ENCODE measurements around the gene COL1A1. TPM values are rescaled to one million over a fixed set of nuclear protein-coding genes. Genes with fewer than 3 reads are reported as not detected.

The COL1A1 gene
- total and polyA plus RNA-seq, 2 of the 13 experiments (the other 11 are each of a cell fraction or from before 2014, with no cell fraction given): 0.05 TPM; not detected in 1

DNA sequence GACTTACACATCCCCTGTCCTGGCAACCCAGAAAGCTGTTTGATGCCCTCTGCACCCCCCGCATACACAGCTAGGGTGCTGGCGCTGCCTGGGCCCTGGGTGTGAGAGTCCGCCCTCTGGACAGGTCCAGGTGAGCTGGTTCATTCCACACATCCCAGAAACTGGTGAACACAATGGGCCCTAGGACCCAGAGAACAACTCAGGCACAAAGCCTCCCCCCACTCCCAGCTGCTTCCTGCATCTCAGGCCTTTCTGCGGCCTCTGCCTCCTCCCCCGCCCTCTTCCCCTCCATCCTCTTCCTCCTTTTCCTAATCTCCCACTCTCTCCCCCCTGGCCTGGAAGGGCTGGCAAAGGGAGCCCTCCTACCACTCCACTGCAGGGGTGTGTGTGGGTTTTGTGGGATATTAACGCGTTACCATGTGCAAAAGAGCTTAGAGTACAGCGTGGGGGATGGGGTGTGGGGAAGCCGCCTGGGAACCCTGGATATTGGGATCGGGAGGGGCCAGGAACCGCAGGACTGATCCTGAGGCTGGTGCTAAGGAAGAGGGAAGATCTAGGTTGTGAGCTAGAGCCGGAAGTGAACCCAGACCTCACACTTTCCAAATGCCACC is 49.4 kb downstream of the COL1A1 start (continued):
- TF ChIP-seq PRMT3 (CRISPR knock-in tag; IDR thresholded peaks at IDR 0.05; ENCODE audit: borderline replicate concordance, low read depth) (no peak), ZEB1 (IDR thresholded peaks at IDR 0.05; ENCODE audit: insufficient replicate concordance, low read depth) (peak; percentile 61), IKZF1 (IDR thresholded peaks at IDR 0.05) (no peak), ZNF782 (CRISPR knock-in tag; IDR thresholded peaks at IDR 0.05; ENCODE audit: borderline replicate concordance) (no peak), BHLHE40 (IDR thresholded peaks at IDR 0.05; ENCODE audit: low read length) (no peak), ZNF232 (CRISPR knock-in tag; IDR thresholded peaks at IDR 0.05; ENCODE audit: borderline replicate concordance) (no peak), ZNF724P (CRISPR knock-in tag; IDR thresholded peaks at IDR 0.05; ENCODE audit: borderline replicate concordance) (no peak), ZNF564 (CRISPR knock-in tag; IDR thresholded peaks at IDR 0.05) (no peak), BCL6 (CRISPR knock-in tag; IDR thresholded peaks at IDR 0.05) (peak; percentile 52), RCOR2 (CRISPR knock-in tag; IDR thresholded peaks at IDR 0.05) (peak; percentile 72), ZNF354B (CRISPR knock-in tag; IDR thresholded peaks at IDR 0.05) (no peak), ZNF83 (CRISPR knock-in tag; IDR thresholded peaks at IDR 0.05; ENCODE audit: borderline replicate concordance) (peak; percentile 63; the same call in 1 of the 2 replicates), FOXA3 (CRISPR knock-in tag; IDR thresholded peaks at IDR 0.05) (peak; percentile 37; the same call in 1 of the 2 replicates)
- TF ChIP-seq, protein P1, sequence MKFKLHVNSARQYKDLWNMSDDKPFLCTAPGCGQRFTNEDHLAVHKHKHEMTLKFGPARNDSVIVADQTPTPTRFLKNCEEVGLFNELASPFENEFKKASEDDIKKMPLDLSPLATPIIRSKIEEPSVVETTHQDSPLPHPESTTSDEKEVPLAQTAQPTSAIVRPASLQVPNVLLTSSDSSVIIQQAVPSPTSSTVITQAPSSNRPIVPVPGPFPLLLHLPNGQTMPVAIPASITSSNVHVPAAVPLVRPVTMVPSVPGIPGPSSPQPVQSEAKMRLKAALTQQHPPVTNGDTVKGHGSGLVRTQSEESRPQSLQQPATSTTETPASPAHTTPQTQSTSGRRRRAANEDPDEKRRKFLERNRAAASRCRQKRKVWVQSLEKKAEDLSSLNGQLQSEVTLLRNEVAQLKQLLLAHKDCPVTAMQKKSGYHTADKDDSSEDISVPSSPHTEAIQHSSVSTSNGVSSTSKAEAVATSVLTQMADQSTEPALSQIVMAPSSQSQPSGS (CRISPR knock-in tag; IDR thresholded peaks at IDR 0.05): no peak
- TF ChIP-seq, protein P2, sequence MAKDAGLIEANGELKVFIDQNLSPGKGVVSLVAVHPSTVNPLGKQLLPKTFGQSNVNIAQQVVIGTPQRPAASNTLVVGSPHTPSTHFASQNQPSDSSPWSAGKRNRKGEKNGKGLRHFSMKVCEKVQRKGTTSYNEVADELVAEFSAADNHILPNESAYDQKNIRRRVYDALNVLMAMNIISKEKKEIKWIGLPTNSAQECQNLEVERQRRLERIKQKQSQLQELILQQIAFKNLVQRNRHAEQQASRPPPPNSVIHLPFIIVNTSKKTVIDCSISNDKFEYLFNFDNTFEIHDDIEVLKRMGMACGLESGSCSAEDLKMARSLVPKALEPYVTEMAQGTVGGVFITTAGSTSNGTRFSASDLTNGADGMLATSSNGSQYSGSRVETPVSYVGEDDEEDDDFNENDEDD (CRISPR knock-in tag; IDR thresholded peaks at IDR 0.05; ENCODE audit: borderline replicate concordance): peak; percentile 54; the same call in 1 of the 2 replicates
- TF ChIP-seq, protein P3, sequence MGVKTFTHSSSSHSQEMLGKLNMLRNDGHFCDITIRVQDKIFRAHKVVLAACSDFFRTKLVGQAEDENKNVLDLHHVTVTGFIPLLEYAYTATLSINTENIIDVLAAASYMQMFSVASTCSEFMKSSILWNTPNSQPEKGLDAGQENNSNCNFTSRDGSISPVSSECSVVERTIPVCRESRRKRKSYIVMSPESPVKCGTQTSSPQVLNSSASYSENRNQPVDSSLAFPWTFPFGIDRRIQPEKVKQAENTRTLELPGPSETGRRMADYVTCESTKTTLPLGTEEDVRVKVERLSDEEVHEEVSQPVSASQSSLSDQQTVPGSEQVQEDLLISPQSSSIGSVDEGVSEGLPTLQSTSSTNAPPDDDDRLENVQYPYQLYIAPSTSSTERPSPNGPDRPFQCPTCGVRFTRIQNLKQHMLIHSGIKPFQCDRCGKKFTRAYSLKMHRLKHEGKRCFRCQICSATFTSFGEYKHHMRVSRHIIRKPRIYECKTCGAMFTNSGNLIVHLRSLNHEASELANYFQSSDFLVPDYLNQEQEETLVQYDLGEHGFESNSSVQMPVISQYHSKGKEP (CRISPR knock-in tag; IDR thresholded peaks at IDR 0.05): no peak
- TF ChIP-seq, protein P4, sequence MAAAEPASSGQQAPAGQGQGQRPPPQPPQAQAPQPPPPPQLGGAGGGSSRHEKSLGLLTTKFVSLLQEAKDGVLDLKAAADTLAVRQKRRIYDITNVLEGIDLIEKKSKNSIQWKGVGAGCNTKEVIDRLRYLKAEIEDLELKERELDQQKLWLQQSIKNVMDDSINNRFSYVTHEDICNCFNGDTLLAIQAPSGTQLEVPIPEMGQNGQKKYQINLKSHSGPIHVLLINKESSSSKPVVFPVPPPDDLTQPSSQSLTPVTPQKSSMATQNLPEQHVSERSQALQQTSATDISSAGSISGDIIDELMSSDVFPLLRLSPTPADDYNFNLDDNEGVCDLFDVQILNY (CRISPR knock-in tag; conservative IDR thresholded peaks at IDR 0.05): no peak
- TF ChIP-seq, protein P5, sequence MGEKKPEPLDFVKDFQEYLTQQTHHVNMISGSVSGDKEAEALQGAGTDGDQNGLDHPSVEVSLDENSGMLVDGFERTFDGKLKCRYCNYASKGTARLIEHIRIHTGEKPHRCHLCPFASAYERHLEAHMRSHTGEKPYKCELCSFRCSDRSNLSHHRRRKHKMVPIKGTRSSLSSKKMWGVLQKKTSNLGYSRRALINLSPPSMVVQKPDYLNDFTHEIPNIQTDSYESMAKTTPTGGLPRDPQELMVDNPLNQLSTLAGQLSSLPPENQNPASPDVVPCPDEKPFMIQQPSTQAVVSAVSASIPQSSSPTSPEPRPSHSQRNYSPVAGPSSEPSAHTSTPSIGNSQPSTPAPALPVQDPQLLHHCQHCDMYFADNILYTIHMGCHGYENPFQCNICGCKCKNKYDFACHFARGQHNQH (CRISPR knock-in tag; IDR thresholded peaks at IDR 0.05): peak; percentile 70; the same call in 1 of the 2 replicates
- TF ChIP-seq, protein P6, sequence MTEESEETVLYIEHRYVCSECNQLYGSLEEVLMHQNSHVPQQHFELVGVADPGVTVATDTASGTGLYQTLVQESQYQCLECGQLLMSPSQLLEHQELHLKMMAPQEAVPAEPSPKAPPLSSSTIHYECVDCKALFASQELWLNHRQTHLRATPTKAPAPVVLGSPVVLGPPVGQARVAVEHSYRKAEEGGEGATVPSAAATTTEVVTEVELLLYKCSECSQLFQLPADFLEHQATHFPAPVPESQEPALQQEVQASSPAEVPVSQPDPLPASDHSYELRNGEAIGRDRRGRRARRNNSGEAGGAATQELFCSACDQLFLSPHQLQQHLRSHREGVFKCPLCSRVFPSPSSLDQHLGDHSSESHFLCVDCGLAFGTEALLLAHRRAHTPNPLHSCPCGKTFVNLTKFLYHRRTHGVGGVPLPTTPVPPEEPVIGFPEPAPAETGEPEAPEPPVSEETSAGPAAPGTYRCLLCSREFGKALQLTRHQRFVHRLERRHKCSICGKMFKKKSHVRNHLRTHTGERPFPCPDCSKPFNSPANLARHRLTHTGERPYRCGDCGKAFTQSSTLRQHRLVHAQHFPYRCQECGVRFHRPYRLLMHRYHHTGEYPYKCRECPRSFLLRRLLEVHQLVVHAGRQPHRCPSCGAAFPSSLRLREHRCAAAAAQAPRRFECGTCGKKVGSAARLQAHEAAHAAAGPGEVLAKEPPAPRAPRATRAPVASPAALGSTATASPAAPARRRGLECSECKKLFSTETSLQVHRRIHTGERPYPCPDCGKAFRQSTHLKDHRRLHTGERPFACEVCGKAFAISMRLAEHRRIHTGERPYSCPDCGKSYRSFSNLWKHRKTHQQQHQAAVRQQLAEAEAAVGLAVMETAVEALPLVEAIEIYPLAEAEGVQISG (CRISPR knock-in tag; IDR thresholded peaks at IDR 0.05): peak; percentile 66; the same call in 1 of the 2 replicates
- TF ChIP-seq, protein P7, sequence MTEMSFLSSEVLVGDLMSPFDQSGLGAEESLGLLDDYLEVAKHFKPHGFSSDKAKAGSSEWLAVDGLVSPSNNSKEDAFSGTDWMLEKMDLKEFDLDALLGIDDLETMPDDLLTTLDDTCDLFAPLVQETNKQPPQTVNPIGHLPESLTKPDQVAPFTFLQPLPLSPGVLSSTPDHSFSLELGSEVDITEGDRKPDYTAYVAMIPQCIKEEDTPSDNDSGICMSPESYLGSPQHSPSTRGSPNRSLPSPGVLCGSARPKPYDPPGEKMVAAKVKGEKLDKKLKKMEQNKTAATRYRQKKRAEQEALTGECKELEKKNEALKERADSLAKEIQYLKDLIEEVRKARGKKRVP (CRISPR knock-in tag; IDR thresholded peaks at IDR 0.05): no peak
